DLD1 (cell line): Measurements from ENCODE around the gene BRAT1.

Source experiments
- in situ Hi-C: cut with HindIII; loops from 2 replicates; pipeline ENCODE4 v1.10.0; 2017; ENCODE audit warnings: low sequenced_read_pairs

BRAT1 gene

GRCh38 chr7:2500701-2501100 is 54.6 kb downstream of the BRAT1 start:
- in situ Hi-C loops: no loop called here

- in situ Hi-C loops: loop anchor here (25.0 kb wide), 1 partner anchor 112 kb away; no protein-coding TSS in a partner anchor
These were observed 55.4 kb downstream of the BRAT1 start for GRCh38 chr7:2499719-2500430.

- in situ Hi-C loops: loop anchor here (25.0 kb wide), 1 partner anchor 113 kb away; no protein-coding TSS in a partner anchor
These were observed 56.1 kb downstream of the BRAT1 start for GRCh38 chr7:2499181-2499580.

- in situ Hi-C loops: loop anchor here (25.0 kb wide), 1 partner anchor 114 kb away; no protein-coding TSS in a partner anchor
These were observed 56.6 kb downstream of the BRAT1 start for GRCh38 chr7:2498708-2499107.

GRCh38 chr7:2497500-2498336 is 57.6 kb downstream of the BRAT1 start:
- in situ Hi-C loops: loop anchor here (25.0 kb wide), 1 partner anchor 115 kb away; no protein-coding TSS in a partner anchor

- in situ Hi-C loops: loop anchor here (25.0 kb wide), 1 partner anchor 115 kb away; no protein-coding TSS in a partner anchor
These were observed 58.3 kb downstream of the BRAT1 start for GRCh38 chr7:2497065-2497464.

- in situ Hi-C loops: loop anchor here (25.0 kb wide), 1 partner anchor 116 kb away; no protein-coding TSS in a partner anchor
These were observed 58.9 kb downstream of the BRAT1 start for GRCh38 chr7:2496375-2496774.

- in situ Hi-C loops: loop anchor here (25.0 kb wide), 1 partner anchor 117 kb away; no protein-coding TSS in a partner anchor
These were observed 59.7 kb downstream of the BRAT1 start for GRCh38 chr7:2495418-2496299.

GRCh38 chr7:2494191-2495130 is 60.9 kb downstream of the BRAT1 start:
- in situ Hi-C loops: loop anchor here (25.0 kb wide), 1 partner anchor 118 kb away; no protein-coding TSS in a partner anchor

GRCh38 chr7:2493205-2494164 is 61.8 kb downstream of the BRAT1 start:
- in situ Hi-C loops: loop anchor here (25.0 kb wide), 1 partner anchor 119 kb away; no protein-coding TSS in a partner anchor

- in situ Hi-C loops: loop anchor here (25.0 kb wide), 1 partner anchor 120 kb away; no protein-coding TSS in a partner anchor
These were observed 63.3 kb downstream of the BRAT1 start for GRCh38 chr7:2492038-2492437.

- in situ Hi-C loops: loop anchor here (25.0 kb wide), 1 partner anchor 122 kb away; no protein-coding TSS in a partner anchor
These were observed 65.1 kb downstream of the BRAT1 start for GRCh38 chr7:2490181-2490651.

- in situ Hi-C loops: loop anchor here (25.0 kb wide), 1 partner anchor 124 kb away; no protein-coding TSS in a partner anchor
These were observed 66.6 kb downstream of the BRAT1 start for GRCh38 chr7:2488681-2489080.

GRCh38 chr7:2488272-2488645 is 67.1 kb downstream of the BRAT1 start:
- in situ Hi-C loops: loop anchor here (25.0 kb wide), 1 partner anchor 124 kb away; no protein-coding TSS in a partner anchor
